Progenitor cell of endocrine pancreas (in vitro differentiated cells): ENCODE measurements around the gene ELK4. TPM values are rescaled to one million over a fixed set of nuclear protein-coding genes. Genes with fewer than 3 reads are reported as not detected.

ENCODE experiments used
- DNase-seq: peaks from one replicate; pipeline ENCODE4 v3.0.0; 2021; ENCODE audit warnings: low spot score; ENCODE audit not compliant: unreplicated experiment
- H3K27ac Mint-ChIP-seq: 2 replicates; pipeline ENCODE4 v1.8.0; 2021; ENCODE audit warnings: mild to moderate bottlenecking, moderate library complexity, mixed read lengths
- H3K27me3 Mint-ChIP-seq: 2 replicates; pipeline ENCODE4 v1.8.0; 2021; ENCODE audit warnings: mixed read lengths
- H3K36me3 Mint-ChIP-seq: 2 replicates; pipeline ENCODE4 v1.8.0; 2022; ENCODE audit warnings: mixed read lengths; ENCODE audit not compliant: insufficient read depth
- H3K4me1 Mint-ChIP-seq: 2 replicates; pipeline ENCODE4 v1.8.0; 2021; ENCODE audit warnings: low read depth, mixed read lengths
- H3K4me3 Mint-ChIP-seq: 2 replicates; pipeline ENCODE4 v1.8.0; 2021; ENCODE audit warnings: low read depth, mild to moderate bottlenecking, moderate library complexity, mixed read lengths
- H3K9me3 Mint-ChIP-seq: 2 replicates; pipeline ENCODE4 v1.8.0; 2021; ENCODE audit warnings: low read depth, mixed read lengths
- CTCF ChIP-seq: fragments of 200-600 bp; sonication (generic); IDR thresholded peaks from one replicate; pipeline ENCODE4 v1.5.0; 2021; ENCODE audit warnings: antibody characterized with exemption, mild to moderate bottlenecking; ENCODE audit not compliant: unreplicated experiment
- total RNA-seq: library from RNA; stranded (reverse); gene quantifications from 2 replicates; pipeline ENCODE4 v1.2.1, GENCODE V29; 2021

ELK4 gene
- total RNA-seq, 1 donor from 2014 or later: 30.2 TPM

GRCh38 chr1:205619376-205619775, 12.4 kb downstream of the ELK4 start:
- Mint-ChIP-seq H3K36me3 (peaks cover 28% of the 10 kb centered on the region), H3K4me1 (peaks cover 2% of the 10 kb centered on the region), H3K9me3 (no peaks in the 10 kb centered on the region), H3K27me3 (no peaks in the 10 kb centered on the region), H3K27ac (no peak overlapping the region), H3K4me3 (no peak overlapping the region)
- TF ChIP-seq CTCF: no peak
- DNase-seq: no peak

GRCh38 chr1:205616563-205617293, 15.1 kb downstream of the ELK4 start:
- no peak overlapping the region for H3K4me3 Mint-ChIP-seq
- no peak for DNase-seq
- H3K36me3 Mint-ChIP-seq: peaks cover 31% of the 10 kb centered on the region

GRCh38 chr1:205615789-205616188, 16.0 kb downstream of the ELK4 start:
- Mint-ChIP-seq H3K36me3 (peaks cover 31% of the 10 kb centered on the region), H3K27ac (no peak overlapping the region), H3K27me3 (no peaks in the 10 kb centered on the region), H3K4me3 (no peak overlapping the region), H3K4me1 (peaks cover 5% of the 10 kb centered on the region), H3K9me3 (no peaks in the 10 kb centered on the region)
- DNase-seq: no peak
- TF ChIP-seq CTCF: no peak

More at GRCh38 chr1:205616563-205617293, 15.1 kb downstream of the ELK4 start:
- H3K4me1 Mint-ChIP-seq: peaks cover 5% of the 10 kb centered on the region
- peak overlapping the region; percentile 82 for H3K27ac Mint-ChIP-seq
- TF ChIP-seq CTCF: no peak
- H3K9me3 Mint-ChIP-seq: no peaks in the 10 kb centered on the region
- no peaks in the 10 kb centered on the region for H3K27me3 Mint-ChIP-seq

- no peak for TF ChIP-seq CTCF
- H3K27me3 Mint-ChIP-seq: no peaks in the 10 kb centered on the region
- H3K36me3 Mint-ChIP-seq: peaks cover 22% of the 10 kb centered on the region
- H3K4me3 Mint-ChIP-seq: no peak overlapping the region
- H3K9me3 Mint-ChIP-seq: no peaks in the 10 kb centered on the region
- H3K27ac Mint-ChIP-seq: peak overlapping the region; percentile 45
- peaks cover 3% of the 10 kb centered on the region for H3K4me1 Mint-ChIP-seq
- DNase-seq: no peak
Observed at GRCh38 chr1:205613854-205614412, 17.9 kb downstream of the ELK4 start.

GRCh38 chr1:205612556-205612955, 19.3 kb downstream of the ELK4 start:
- Mint-ChIP-seq H3K36me3 (peaks cover 22% of the 10 kb centered on the region), H3K9me3 (no peaks in the 10 kb centered on the region), H3K27me3 (no peaks in the 10 kb centered on the region), H3K4me3 (no peak overlapping the region), H3K4me1 (peaks cover 3% of the 10 kb centered on the region), H3K27ac (no peak overlapping the region)
- no peak for DNase-seq
- no peak for TF ChIP-seq CTCF
